A204.1 (cell line): ENCODE results near the gene OSCP1.

Experiments used
- FAIRE-seq: peaks from 2 replicates; lab custom pipeline; 2012; peaks lifted over from hg19 to GRCh38; lab: Jason Lieb, UNC

Gene OSCP1

DNA sequence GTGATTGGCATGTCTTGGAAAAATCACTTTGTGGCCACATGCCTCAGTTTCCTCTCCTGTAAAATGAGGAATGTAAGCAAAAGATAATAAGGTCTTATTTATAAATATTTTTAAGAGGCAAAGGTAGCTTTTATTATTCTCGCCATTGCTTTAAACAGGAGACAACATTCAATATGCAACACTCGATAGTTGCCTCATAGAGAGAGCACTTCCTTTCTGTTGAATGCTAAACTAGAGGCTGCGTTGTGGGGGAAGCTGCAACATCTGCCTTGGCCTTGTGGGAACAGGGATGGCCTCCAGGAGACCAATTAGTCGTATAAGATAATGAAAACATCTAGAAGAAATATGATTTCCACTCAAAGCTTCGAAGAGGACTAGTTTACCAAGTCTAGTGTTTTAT lies 3.5 kb downstream of the OSCP1 start:
- no peak for FAIRE-seq

GRCh38 chr1:36446271-36446670 lies 4.0 kb downstream of the OSCP1 start:
- no peak for FAIRE-seq

GRCh38 chr1:36443297-36443696 lies 7.0 kb downstream of the OSCP1 start:
- FAIRE-seq: no peak

- no peak for FAIRE-seq
Observed at GRCh38 chr1:36442337-36442736, 7.9 kb downstream of the OSCP1 start.

GRCh38 chr1:36440646-36441045 lies 9.6 kb downstream of the OSCP1 start:
- FAIRE-seq: no peak

GRCh38 chr1:36440044-36440443 lies 10.2 kb downstream of the OSCP1 start:
- FAIRE-seq: no peak

- FAIRE-seq: no peak
Observed at GRCh38 chr1:36438715-36439114, 11.5 kb downstream of the OSCP1 start.

DNA sequence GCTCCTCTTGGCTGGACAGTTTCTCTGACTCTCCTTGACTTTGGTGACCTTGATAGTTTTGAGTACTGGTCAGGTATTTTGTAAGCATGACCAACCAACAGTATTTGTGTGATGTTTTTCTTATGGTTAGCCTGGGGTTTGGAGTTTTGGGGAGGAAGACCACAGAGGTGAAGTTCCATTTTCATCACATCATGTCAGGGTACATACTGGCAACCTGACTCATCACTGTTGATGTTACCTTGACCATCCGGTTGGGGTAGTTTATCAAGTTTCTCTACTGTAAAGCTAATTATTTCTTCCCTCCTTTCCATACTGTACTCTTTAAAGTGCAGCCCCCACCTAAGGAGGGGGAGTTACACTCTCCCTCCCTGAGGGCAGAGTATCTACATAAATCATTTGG lies 13.4 kb downstream of the OSCP1 start:
- FAIRE-seq: no peak

DNA sequence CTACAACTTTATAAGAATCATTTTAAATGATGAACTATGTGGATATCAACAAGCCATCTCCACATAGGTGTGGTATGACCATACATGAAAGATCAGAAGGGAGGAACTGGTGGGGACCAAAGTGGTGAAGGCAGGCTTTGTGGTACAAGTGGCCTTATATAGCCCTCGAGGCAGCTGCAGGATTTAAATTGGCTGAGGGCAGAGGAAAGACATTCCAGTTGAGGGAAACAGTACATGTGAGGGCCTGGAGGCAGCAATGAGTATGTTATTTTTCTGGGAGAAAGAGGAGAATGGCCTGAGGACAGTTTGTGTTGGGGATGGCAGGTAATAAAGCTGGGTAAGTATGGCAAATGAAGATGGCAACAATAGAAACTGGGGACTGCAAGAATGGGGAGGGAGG lies 17.1 kb downstream of the OSCP1 start:
- FAIRE-seq: no peak

DNA sequence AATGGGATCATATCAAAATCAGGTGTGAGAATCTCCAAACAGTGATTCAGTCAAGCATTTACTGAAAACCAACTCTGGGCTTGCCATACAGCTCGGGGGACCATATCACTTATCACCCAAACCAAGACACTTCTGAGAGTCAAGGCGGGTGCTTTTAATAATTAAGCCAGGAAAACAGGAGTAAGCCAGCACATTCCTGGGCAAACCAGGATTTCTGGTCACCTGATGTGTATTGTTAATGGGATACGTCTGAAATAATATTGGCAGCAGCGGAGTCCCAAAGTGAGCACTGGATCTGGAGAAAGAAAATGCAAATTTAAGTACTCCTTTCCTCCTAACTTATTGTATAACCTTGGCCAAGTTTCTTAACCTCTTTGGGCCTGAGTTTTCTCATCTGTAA lies 17.6 kb downstream of the OSCP1 start:
- FAIRE-seq: no peak

DNA sequence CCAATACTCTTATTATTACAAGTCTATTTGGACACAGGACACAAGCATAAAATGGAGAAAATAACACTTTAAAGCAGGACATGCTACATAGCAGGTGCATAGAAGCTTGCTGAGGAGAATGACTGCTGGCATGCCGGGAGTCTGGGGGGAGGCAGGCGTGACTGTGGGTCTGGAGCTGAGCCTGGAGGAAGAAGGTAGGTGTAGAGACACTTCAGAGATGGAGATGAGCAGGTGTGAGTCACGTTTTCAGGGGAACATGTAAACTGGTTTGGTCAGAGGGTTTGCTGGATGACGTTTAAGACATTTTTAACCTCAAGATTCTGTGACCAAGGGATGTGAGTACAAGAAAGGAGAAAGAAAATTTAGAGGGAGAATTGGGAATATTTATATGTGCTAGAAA lies 24.5 kb downstream of the OSCP1 start:
- no peak for FAIRE-seq

DNA sequence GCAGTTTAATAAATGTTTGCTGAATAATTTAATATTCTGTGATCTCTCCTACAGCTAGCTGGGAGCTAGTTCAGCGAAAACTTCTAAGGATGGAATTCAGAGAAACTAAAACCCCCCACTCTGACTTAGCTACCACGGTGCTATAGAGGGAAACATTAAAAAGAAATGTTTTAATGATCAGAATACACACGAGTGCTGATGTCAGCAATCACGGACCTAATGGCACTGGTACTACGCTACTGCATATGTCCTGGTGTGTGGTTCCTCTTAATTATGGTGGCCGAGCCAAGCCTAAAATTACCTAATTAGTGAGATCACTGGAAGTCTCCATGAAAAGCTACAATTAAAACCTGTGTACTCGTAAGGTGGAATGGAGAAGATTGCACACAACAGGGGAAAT lies 28.6 kb downstream of the OSCP1 start:
- no peak for FAIRE-seq

DNA sequence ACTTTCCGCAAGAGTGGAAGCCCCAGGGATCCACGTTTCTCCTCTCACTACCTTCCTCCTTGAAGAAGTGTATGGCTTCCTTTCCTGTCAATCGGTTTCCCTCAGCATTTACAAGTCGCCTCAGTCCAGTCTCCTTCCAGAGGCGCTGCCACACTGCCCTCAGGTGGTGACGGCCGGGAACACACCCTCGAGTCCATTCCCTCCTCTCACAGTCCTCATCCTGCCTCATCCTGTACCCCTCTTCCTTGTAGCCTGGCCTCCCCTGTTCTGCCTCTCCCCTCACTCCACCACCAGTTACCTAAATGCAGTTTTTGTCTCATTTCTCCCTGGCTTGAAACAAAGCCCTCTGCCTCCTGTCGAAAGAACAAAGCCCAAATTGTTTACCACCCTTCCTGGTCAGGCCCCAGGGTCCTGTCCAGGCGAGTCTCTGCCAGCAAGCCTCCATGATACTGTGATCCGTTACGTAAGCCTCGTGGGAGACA lies 29.4 kb downstream of the OSCP1 start:
- peak; percentile 86 for FAIRE-seq

DNA sequence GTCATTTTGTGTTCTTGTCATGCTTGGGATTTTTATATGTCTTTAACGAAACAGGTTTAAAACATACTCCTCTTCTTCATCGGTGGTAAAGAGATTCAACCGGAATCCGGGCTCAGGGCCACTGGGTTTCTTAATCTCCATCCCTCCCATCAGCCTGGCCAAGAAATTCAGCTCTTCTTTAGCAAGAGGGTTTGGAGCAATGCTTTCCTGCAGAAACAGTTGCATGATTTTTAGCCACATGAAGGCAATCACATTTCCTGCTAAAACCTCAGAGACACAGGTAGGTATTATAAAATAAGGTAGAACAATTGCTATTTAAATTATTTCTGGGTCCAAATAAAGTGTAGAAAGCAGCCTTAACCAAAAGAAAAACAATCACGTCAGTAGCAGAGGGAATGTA lies 29.8 kb downstream of the OSCP1 start:
- no peak for FAIRE-seq

- FAIRE-seq: no peak
Observed at GRCh38 chr1:36419569-36419968, 30.7 kb downstream of the OSCP1 start.

GRCh38 chr1:36419140-36419539 lies 31.1 kb downstream of the OSCP1 start:
- no peak for FAIRE-seq

- FAIRE-seq: no peak
Observed at GRCh38 chr1:36417931-36418330, 32.3 kb downstream of the OSCP1 start.

GRCh38 chr1:36415661-36416326 lies 34.5 kb downstream of the OSCP1 start:
- FAIRE-seq: no peak

DNA sequence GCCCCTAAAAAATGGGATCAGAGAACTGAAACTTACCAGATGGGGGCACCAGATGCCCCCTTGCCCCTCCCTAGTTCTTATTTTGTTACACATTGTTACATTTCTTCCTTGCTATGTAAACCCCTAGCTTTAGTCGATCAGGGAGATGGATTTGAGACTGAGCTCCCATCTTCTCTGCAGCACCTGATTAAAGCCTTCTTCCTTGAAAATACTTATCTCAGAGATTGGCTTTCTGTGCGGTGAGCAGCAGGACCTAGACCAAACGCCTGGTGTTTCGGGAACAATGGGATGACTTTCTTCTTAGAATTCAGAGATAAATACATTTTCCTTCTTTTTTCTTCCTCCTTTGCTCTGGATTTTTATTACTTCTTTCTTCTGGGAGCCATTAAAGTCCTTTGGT lies 35.9 kb downstream of the OSCP1 start:
- FAIRE-seq: no peak

DNA sequence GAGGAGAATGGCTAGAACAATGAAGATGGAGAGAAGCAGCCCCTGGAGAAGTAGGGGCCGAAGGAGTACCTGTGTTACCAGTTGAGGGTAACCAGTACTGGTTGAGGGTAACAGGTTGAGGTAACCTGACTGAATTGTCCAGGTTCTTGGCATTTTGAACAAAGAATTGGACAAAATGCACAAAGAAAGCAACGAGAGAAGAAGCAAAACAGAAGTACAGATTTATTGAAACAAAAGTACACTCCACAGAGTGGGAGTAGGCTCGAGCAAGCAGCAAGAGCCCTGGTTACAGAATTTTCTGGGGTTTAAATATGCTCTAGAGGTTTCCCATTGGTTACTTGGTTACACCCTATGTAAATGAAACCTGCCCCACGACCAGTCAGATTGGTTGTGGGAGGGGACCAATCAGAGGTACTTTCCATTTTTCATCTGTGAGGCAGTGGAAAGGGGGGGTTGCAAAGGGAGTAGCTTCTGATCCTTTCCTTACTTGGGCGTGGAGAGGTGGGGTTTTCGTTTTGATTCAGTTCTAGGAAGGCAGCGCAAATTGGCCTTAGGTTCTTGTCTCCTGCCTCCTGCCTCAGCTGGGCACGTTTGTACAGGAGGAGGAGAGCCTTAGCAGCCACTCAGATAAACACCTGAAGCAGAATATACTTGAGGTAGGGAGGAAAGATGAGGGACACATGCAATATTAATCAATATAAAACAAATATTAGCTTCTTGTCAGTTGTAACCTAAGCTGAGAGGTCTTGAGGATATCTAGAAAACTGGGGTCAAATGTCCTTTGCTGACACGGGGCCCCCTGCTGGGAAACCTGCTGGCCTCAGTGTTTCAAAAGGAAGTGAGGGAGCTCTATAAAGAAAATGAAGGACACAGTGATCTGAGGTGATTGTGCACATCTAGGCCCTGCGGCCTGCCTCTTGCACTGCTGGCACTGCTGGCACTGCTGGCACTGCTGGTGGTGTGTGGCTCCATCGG lies 38.3 kb downstream of the OSCP1 start:
- no peak for FAIRE-seq

- no peak for FAIRE-seq
Observed at GRCh38 chr1:36408479-36408878, 41.8 kb downstream of the OSCP1 start.

DNA sequence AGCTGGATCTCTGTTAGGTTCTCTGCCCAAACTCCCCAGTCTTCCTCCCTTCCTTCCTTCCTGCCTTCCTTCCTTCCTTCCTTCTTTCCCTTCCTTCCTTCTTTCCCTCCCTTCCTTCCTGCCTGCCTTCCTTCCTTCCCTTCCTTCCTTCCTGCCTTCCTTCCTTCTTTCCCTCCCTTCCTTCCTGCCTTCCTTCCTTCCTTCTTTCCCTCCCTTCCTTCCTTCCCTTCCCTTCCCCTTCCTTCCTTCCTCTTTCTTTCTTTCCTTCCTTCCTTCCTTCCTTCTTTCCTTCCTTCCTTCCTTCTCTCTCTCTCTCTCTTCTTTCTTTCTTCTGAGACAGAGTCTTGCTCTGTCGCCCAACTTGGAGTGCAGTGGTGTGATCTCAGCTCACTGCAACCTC lies 43.8 kb downstream of the OSCP1 start:
- no peak for FAIRE-seq

DNA sequence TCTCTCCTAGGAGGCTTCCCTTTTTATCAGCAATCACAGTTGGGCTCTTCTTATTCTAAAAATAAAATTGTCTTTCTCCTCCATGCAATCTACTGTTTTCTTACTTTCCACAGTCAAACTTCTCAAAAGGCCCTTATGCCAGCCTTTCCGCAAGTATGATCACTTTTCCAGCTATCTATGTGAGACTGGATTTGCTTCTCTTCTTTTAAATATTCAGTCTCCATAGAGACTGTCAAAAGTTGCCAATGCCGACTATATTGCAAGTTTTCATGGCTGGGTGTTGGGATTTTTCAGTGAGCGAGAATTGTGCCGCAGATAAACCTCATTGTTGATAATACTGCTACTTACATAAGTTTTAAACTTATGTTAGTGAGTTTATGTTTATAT lies 47.8 kb downstream of the OSCP1 start:
- no peak for FAIRE-seq
